T-helper 17 cell (primary cell): ENCODE data around the gene PGBD5. TPM values are rescaled to one million over a fixed set of nuclear protein-coding genes. Genes with fewer than 3 reads are reported as not detected.

Source experiments
- ATAC-seq: fragments of 150-1000 bp; cut with Tn5 transposase; 2 replicates; pipeline ENCODE4 v1.10.0; 2021; ENCODE audit warnings: mild to moderate bottlenecking, moderate library complexity
- DNase-seq, 3 donors: peaks; one replicate each; pipeline versions ENCODE4 v3.0.0 to v3.0.0-alpha.2; 2020 to 2021
- H3K9me3 ChIP-seq: one replicate; pipeline ENCODE4 v1.7.0; 2013; ENCODE audit warnings: low read length, mild to moderate bottlenecking; ENCODE audit not compliant: control insufficient read depth, poor library complexity, severe bottlenecking
- H3K27ac Mint-ChIP-seq: one replicate; pipeline ENCODE4 v1.8.0; 2022; ENCODE audit warnings: mild to moderate bottlenecking, moderate library complexity, mixed read lengths
- H3K27me3 Mint-ChIP-seq: one replicate; pipeline ENCODE4 v1.8.0; 2022; ENCODE audit warnings: mixed read lengths
- H3K36me3 Mint-ChIP-seq: one replicate; pipeline ENCODE4 v1.8.0; 2022; ENCODE audit warnings: low read depth, mixed read lengths
- H3K4me1 Mint-ChIP-seq: one replicate; pipeline ENCODE4 v1.8.0; 2022; ENCODE audit warnings: mild to moderate bottlenecking, mixed read lengths
- H3K4me3 Mint-ChIP-seq: one replicate; pipeline ENCODE4 v1.8.0; 2022; ENCODE audit warnings: mild to moderate bottlenecking, moderate library complexity, mixed read lengths
- total RNA-seq, 4 donors: library from RNA in 2 of 4; stranded (reverse) in 2 of 4; gene quantifications; one replicate each; pipeline ENCODE4 v1.2.3 and lab custom pipeline; 2022 to 2026

Gene PGBD5
- total RNA-seq, 2 donors from 2014 or later: not detected

GRCh38 chr1:230387296-230387695 lies 38.8 kb downstream of the PGBD5 start:
- no peak for ATAC-seq
- no peaks in the 10 kb centered on the region for H3K4me1 Mint-ChIP-seq
- no peak overlapping the region for H3K27ac Mint-ChIP-seq

GRCh38 chr1:230386637-230387262 lies 39.4 kb downstream of the PGBD5 start:
- ATAC-seq (no peak), DNase-seq (no peak)
- Mint-ChIP-seq H3K27me3 (peaks cover 65% of the 10 kb centered on the region), H3K4me3 (no peak overlapping the region), H3K27ac (no peak overlapping the region), H3K4me1 (no peaks in the 10 kb centered on the region), H3K36me3 (no peaks in the 10 kb centered on the region)
- H3K9me3 ChIP-seq: no peaks in the 10 kb centered on the region

More at GRCh38 chr1:230387296-230387695, 38.8 kb downstream of the PGBD5 start:
- DNase-seq: no peak
- H3K9me3 ChIP-seq: no peaks in the 10 kb centered on the region
- Mint-ChIP-seq H3K36me3 (no peaks in the 10 kb centered on the region), H3K27me3 (peaks cover 65% of the 10 kb centered on the region), H3K4me3 (no peak overlapping the region)

- Mint-ChIP-seq H3K4me1 (no peaks in the 10 kb centered on the region), H3K27me3 (peaks cover 61% of the 10 kb centered on the region), H3K27ac (no peak overlapping the region), H3K36me3 (no peaks in the 10 kb centered on the region), H3K4me3 (no peak overlapping the region)
- DNase-seq (no peak), ATAC-seq (no peak)
- H3K9me3 ChIP-seq: no peaks in the 10 kb centered on the region
Measured at GRCh38 chr1:230385930-230386329, 40.2 kb downstream of the PGBD5 start.

GRCh38 chr1:230385158-230385450 lies 41.0 kb downstream of the PGBD5 start:
- no peak for DNase-seq
- peaks cover 54% of the 10 kb centered on the region for H3K27me3 Mint-ChIP-seq
- no peak for ATAC-seq

GRCh38 chr1:230384380-230385157 lies 41.6 kb downstream of the PGBD5 start:
- Mint-ChIP-seq H3K36me3 (no peaks in the 10 kb centered on the region), H3K4me1 (no peaks in the 10 kb centered on the region), H3K27me3 (peaks cover 49% of the 10 kb centered on the region), H3K4me3 (no peak overlapping the region), H3K27ac (no peak overlapping the region)
- ATAC-seq (no peak), DNase-seq (no peak)
- peaks cover 3% of the 10 kb centered on the region for H3K9me3 ChIP-seq

More at GRCh38 chr1:230385158-230385450, 41.0 kb downstream of the PGBD5 start:
- no peaks in the 10 kb centered on the region for H3K4me1 Mint-ChIP-seq
- no peak overlapping the region for H3K4me3 Mint-ChIP-seq
- H3K27ac Mint-ChIP-seq: no peak overlapping the region
- H3K9me3 ChIP-seq: peaks cover 3% of the 10 kb centered on the region
- no peaks in the 10 kb centered on the region for H3K36me3 Mint-ChIP-seq

- no peak overlapping the region for H3K27ac Mint-ChIP-seq
- no peak overlapping the region for H3K4me3 Mint-ChIP-seq
- H3K27me3 Mint-ChIP-seq: peaks cover 47% of the 10 kb centered on the region
- H3K9me3 ChIP-seq: peaks cover 6% of the 10 kb centered on the region
- no peaks in the 10 kb centered on the region for H3K36me3 Mint-ChIP-seq
- DNase-seq (no peak), ATAC-seq (no peak)
- no peaks in the 10 kb centered on the region for H3K4me1 Mint-ChIP-seq
Measured at GRCh38 chr1:230383425-230383824, 42.7 kb downstream of the PGBD5 start.

GRCh38 chr1:230382001-230382491 lies 44.1 kb downstream of the PGBD5 start:
- DNase-seq (no peak), ATAC-seq (no peak)
- peaks cover 6% of the 10 kb centered on the region for H3K9me3 ChIP-seq
- Mint-ChIP-seq H3K27me3 (peaks cover 38% of the 10 kb centered on the region), H3K4me3 (no peak overlapping the region), H3K27ac (no peak overlapping the region), H3K4me1 (no peaks in the 10 kb centered on the region), H3K36me3 (no peaks in the 10 kb centered on the region)

- Mint-ChIP-seq H3K27ac (no peak overlapping the region), H3K36me3 (no peaks in the 10 kb centered on the region), H3K27me3 (peaks cover 33% of the 10 kb centered on the region), H3K4me3 (no peak overlapping the region), H3K4me1 (no peaks in the 10 kb centered on the region)
- DNase-seq (no peak), ATAC-seq (no peak)
- peaks cover 6% of the 10 kb centered on the region for H3K9me3 ChIP-seq
Measured at GRCh38 chr1:230381585-230381984, 44.5 kb downstream of the PGBD5 start.

GRCh38 chr1:230381049-230381467 lies 45.1 kb downstream of the PGBD5 start:
- no peak overlapping the region for H3K27ac Mint-ChIP-seq
- ATAC-seq: no peak
- H3K36me3 Mint-ChIP-seq: no peaks in the 10 kb centered on the region
- H3K4me3 Mint-ChIP-seq: no peak overlapping the region
- peaks cover 28% of the 10 kb centered on the region for H3K27me3 Mint-ChIP-seq
- no peak for DNase-seq
- H3K9me3 ChIP-seq: peaks cover 6% of the 10 kb centered on the region
- H3K4me1 Mint-ChIP-seq: no peaks in the 10 kb centered on the region

GRCh38 chr1:230379928-230380327 lies 46.2 kb downstream of the PGBD5 start:
- H3K27me3 Mint-ChIP-seq: peaks cover 23% of the 10 kb centered on the region
- no peak overlapping the region for H3K27ac Mint-ChIP-seq
- H3K4me3 Mint-ChIP-seq: no peak overlapping the region
- peaks cover 6% of the 10 kb centered on the region for H3K9me3 ChIP-seq
- no peaks in the 10 kb centered on the region for H3K36me3 Mint-ChIP-seq
- no peak for ATAC-seq
- no peaks in the 10 kb centered on the region for H3K4me1 Mint-ChIP-seq
- no peak for DNase-seq

- H3K4me1 Mint-ChIP-seq: no peaks in the 10 kb centered on the region
- H3K27me3 Mint-ChIP-seq: peaks cover 22% of the 10 kb centered on the region
- ATAC-seq (no peak), DNase-seq (no peak)
- H3K36me3 Mint-ChIP-seq: no peaks in the 10 kb centered on the region
- no peak overlapping the region for H3K4me3 Mint-ChIP-seq
- H3K9me3 ChIP-seq: peaks cover 6% of the 10 kb centered on the region
- H3K27ac Mint-ChIP-seq: no peak overlapping the region
Measured at GRCh38 chr1:230379462-230379861, 46.7 kb downstream of the PGBD5 start.

GRCh38 chr1:230377851-230378250 lies 48.3 kb downstream of the PGBD5 start:
- Mint-ChIP-seq H3K27ac (no peak overlapping the region), H3K36me3 (no peaks in the 10 kb centered on the region), H3K4me3 (no peak overlapping the region), H3K4me1 (no peaks in the 10 kb centered on the region), H3K27me3 (peaks cover 15% of the 10 kb centered on the region)
- ATAC-seq (no peak), DNase-seq (no peak)
- peaks cover 6% of the 10 kb centered on the region for H3K9me3 ChIP-seq

- Mint-ChIP-seq H3K36me3 (no peaks in the 10 kb centered on the region), H3K4me1 (peaks cover 1% of the 10 kb centered on the region), H3K27ac (no peak overlapping the region), H3K27me3 (peaks cover 20% of the 10 kb centered on the region), H3K4me3 (no peak overlapping the region)
- DNase-seq (no peak), ATAC-seq (no peak)
- H3K9me3 ChIP-seq: peaks cover 6% of the 10 kb centered on the region
Measured at GRCh38 chr1:230377324-230377723, 48.8 kb downstream of the PGBD5 start.

GRCh38 chr1:230376296-230376695 lies 49.8 kb downstream of the PGBD5 start:
- no peaks in the 10 kb centered on the region for H3K36me3 Mint-ChIP-seq
- peaks cover 6% of the 10 kb centered on the region for H3K9me3 ChIP-seq
- peaks cover 4% of the 10 kb centered on the region for H3K4me1 Mint-ChIP-seq
- H3K27me3 Mint-ChIP-seq: peaks cover 14% of the 10 kb centered on the region
- H3K4me3 Mint-ChIP-seq: no peak overlapping the region
- no peak for ATAC-seq
- DNase-seq: no peak
- H3K27ac Mint-ChIP-seq: no peak overlapping the region
